AG04449 (cell line): ENCODE data around the gene UST.

Source experiments
- CTCF ChIA-PET: fragments of 350-600 bp; formaldehyde crosslinking; extraction: SDS; loops from one replicate; lab custom pipeline; 2021; ENCODE audit warnings: antibody characterized with exemption; lab: Yijun Ruan, JAX
- POLR2A ChIA-PET: fragments of 400-600, 350-600 bp; formaldehyde crosslinking; extraction: SDS; loops from one replicate; lab custom pipeline; 2020; ENCODE audit warnings: antibody characterized with exemption, inconsistent platforms; lab: Yijun Ruan, JAX
- DNase-seq: peaks from one replicate; pipeline ENCODE4 v3.0.0-alpha.2; 2010; ENCODE audit warnings: low read depth, low spot score
- H3K4me3 ChIP-seq: 2 replicates; pipeline ENCODE4 v1.5.1; 2011; ENCODE audit warnings: low read depth, mild to moderate bottlenecking, control low read depth, low read length
- CTCF ChIP-seq: IDR thresholded peaks from one replicate; pipeline ENCODE4 v1.5.1; 2011; ENCODE audit warnings: mild to moderate bottlenecking, moderate library complexity, low read length, control low read depth, inconsistent platforms; ENCODE audit not compliant: insufficient read depth; ENCODE audit errors: missing control alignments

UST gene

DNA sequence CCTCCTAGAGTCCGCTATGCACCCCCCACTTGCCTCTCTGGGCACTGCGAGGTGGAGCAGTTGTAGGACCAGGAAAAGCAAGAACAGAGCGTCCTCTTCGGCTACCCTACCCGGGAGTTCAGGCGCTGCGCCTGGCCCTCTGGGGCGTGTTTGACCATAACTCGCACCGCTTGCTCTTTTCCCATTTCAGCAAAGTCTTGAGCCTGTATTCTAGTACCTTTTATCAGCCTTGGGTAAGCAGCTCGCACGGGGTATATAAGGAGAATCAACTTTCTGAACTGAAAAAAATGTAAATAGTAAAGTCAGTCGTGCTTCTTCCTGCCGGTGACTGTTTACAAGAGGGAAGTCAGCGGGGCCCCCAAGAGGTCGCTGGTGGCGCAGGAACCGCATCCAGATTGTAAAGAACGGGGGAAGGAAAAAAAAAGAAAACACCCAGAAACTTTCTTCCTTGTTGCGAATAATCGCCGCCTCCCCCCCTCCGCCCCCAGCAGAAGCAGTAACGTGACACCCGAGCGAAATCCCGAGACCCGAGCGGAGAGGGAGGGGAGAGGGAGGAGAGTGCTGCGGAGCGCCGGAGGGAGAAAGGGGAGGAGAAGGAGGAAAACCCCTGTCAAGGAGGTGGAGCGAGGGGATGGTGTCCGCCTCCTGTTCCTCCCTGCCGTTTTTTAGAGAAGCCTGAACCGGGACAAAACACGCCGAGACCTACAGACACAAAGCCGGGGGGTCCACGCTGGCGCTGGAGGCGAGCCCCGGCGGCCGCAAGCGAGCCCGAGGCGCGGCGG lies at the start of gene UST:
UST (plus strand) TSS at position 668 of the 782 bp plus-strand sequence. CDS start 401 bp downstream, outside the sequence.
- H3K4me3 ChIP-seq, result peak within 1 kb of the TSS; percentile 78
- ChIA-PET POLR2A (no interaction called here), CTCF (interaction anchor here (1.2 to 1.5 kb wide), 4 partner anchors 169 to 223 kb away, joined by 3 to 4 read pairs (median 4); no protein-coding TSS in a partner anchor)
- TF ChIP-seq CTCF, result peak; percentile 47
- DNase-seq, result peak; percentile 76

DNA sequence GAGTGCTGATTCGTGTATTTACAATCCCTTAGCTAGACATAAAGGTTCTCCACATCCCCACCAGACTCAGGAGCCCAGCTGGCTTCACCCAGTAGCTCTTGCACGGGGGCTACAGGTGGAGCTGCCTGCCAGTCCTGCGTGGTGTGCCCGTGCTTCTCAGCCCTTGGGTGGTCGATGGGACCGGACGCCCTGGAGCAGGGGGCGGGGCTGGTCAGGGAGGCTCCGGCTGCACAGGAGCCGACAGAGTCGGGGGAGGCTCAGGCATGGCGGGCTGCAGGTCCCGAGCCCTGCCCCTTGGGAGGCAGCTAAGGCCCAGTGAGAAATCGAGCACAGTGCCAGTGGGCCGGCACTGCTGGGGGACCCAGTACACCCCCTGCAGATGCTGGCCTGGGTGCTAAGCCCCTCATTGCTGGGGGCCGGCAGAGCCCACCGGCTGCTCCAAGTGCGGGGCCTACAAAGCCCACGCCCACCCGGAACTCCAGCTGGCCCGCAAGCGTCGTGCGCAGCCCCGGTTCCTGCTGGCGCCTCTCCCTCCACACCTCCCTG lies 48.9 kb upstream of the UST start:
- DNase-seq, result no peak
- CTCF ChIA-PET, result interaction anchor here (0.6 kb wide), 1 partner anchor 12 kb away, joined by 3 read pairs; no protein-coding TSS in a partner anchor
- TF ChIP-seq CTCF, result no peak
- H3K4me3 ChIP-seq, result no peak overlapping the region
- POLR2A ChIA-PET, result no interaction called here

DNA sequence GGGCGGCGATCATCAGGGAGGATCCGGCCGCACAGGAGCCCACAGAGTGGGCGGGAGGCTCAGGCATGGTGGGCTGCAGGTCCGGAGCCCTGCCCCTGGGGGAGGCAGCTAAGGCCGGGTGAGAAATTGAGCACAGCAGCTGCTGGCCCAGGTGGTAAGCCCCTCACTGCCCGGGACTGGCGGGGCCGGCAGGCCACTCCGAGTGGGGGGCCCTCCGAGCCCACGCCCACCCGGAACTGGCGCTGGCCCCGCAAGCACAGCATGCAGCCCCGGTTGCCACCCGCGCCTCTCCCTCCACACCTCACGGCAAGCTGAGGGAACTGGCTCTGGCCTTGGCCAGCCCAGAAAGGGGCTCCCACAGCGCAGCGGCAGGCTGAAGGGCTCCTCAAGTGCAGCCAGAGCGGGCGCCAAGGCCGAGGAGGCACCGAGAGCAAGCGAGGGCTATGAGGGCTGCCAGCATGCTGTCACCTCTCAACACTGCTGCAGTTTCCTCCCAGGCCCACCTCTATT lies 48.1 kb upstream of the UST start:
- POLR2A ChIA-PET, result no interaction called here
- DNase-seq, result no peak

DNA sequence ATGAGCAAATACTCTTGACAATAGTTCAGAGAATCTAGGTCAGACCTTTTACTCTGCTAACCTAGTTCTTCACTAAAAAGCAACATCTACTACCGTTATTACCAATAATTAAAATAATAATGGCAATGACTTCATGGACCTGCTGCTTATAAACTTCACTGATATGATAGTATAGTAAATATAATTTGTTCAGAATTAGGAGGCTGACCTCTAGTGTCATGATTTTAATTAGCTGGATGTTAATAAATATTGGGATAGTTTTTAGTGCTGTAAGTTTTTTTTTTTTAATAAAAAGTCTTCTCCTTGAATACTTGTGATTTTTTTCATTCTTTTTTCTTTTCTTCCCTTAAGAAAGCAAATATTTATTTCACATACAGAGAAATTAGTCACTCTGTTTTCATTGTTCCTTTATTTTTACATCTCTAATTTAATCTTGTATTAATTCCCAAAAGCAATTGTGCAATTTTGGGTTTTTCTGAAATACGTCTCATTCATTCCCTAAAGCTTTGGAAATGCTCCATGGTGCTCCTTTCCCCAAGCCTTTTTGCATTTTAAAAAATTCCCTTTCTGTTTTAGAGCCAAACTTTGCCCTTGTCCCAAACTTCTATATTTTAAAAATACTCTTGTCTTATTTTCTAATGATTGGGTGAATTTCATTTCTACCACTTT lies 46.6 kb upstream of the UST start:
- ChIA-PET POLR2A (no interaction called here), CTCF (no interaction called here)
- peak overlapping the region; percentile 9; the same call in 1 of the 2 replicates for H3K4me3 ChIP-seq
- TF ChIP-seq CTCF, result no peak
- no peak for DNase-seq

More for the DNA sequence above, 48.1 kb upstream of the UST start:
- no peak overlapping the region for H3K4me3 ChIP-seq
- CTCF ChIA-PET, result no interaction called here
- no peak for TF ChIP-seq CTCF

DNA sequence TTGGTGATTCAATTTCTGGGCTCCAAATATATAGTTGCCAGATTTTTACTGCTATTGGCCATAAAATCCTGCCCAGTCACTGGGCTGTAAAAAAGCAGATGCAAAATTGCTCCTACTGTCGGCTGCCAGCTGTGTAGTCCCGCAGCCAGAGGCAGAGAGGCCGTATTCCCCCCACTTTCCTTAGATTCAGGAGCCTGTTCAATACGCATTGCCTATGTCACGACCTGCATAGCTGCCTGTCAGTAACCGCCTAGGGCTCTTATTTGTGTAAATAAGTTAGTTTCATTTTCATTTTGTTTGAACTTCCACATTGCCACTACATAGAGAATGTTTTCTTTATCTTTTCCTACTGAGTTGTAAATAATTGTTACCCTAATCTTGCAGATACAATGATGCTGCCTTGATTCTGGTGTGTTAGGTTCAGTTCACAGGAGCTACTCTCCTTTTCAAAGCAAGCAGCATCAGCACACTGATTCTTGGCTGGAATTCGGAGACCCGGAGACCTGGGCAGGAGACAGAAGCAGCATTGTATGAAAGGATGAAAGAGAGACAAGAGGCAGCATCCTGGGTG lies 46.0 kb upstream of the UST start:
- POLR2A ChIA-PET, result no interaction called here
- H3K4me3 ChIP-seq, result peak overlapping the region; percentile 31
- no peak for DNase-seq
- no peak for TF ChIP-seq CTCF
- CTCF ChIA-PET, result interaction anchor here (1.3 kb wide), 1 partner anchor 123 kb away, joined by 4 read pairs; no protein-coding TSS in a partner anchor
